Erythroblast (primary cell): Measurements from ENCODE around the gene SRGAP2C.
A peak's percentile ranks its signal among the peaks of the same experiment; 100 is the strongest.
"Not testable (repeated sequence)": the region's sequence is repeated elsewhere in the genome, so short reads cannot be mapped to it uniquely, and the experiment has no call there.

Experiments used
- DNase-seq, 2 experiments: peaks; one replicate each; lab custom pipeline; 2025; lab: John Stamatoyannopoulos, UW

SRGAP2C gene

DNA sequence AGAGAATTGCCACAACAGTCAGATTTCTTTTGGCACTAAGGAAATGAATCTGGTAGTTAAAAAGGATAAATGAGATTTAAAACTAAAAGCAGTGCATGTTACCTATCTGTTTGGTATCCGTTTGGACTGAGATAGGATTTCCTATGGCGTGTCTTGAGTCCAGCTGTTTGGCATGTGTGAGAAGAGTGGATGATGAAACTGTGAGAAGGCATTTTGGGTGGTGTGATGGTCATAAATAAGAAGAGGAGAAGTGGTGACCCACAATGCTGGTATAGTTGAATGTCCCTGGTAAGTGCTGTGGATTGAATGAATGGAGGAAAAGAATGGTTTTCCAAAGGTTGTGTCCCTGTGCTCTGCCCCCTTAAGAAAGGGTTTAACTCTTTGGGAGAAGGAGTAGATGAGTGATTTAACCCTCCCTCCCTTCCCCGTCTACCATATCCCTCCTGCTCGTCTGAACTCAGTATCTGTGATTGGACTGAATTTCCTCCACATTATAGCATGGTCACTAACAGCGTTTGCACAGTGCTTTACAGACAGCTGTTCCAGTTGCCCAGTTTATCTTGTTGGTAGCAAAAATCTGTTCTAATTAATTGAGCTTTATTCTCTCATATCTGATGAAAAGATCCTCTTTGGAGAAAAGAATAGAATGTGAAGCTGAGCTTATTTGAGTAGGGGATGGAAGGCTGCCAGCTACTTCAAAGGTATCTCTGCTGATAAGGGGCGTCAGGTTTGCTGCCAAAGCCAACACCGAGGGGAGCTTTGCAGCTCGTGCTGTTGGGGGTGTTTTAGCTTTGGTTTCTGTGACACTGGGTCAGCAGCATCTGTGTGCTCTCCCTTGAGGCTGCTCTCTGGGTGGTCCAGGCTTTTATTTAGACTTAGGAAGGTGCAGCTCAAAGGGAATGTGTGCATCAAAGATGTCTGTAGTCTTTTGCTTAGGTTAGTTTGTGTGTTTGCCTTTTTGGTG is 148.1 kb downstream of the SRGAP2C start:
- not testable (repeated sequence) for DNase-seq

DNA sequence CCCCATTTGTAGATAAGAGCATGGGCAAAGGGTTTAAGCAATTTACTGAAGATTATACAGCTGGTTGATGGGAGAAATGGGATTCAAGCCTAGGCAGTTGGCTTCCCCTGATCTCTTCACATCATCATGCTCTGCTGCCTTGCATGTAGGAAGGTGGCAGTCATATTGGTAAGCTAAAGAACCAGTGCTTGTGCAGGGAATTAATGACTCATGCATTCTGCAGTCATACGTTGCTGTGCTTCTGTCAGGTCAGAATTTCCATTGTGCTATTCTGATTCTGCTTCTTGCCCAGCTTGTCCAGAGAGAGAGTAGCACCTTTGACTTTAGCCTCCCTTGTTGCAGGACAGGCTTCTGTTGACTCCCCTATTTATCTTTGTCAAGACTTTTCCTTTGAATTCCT is 153.2 kb downstream of the SRGAP2C start:
- not testable (repeated sequence) for DNase-seq

DNA sequence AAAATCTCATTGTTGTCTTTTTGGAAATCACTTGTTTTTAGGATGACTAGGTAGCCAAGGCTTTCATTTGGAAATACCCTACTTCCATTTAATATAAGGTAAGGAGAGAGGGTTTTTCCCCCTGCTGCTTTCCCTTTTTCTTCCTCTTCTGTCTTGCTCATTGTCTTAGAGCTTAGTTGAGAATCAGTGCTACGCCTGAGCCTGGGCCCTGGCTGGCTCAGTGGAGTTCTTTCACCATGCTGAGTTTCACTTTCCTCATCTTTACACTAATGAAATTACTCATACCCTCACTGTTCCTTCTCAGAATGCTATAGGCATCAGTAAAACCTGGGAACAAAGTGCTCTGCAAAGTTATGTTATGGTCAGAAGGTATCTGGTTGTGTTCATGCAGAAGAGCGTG is 154.8 kb downstream of the SRGAP2C start:
- DNase-seq = not testable (repeated sequence)

DNA sequence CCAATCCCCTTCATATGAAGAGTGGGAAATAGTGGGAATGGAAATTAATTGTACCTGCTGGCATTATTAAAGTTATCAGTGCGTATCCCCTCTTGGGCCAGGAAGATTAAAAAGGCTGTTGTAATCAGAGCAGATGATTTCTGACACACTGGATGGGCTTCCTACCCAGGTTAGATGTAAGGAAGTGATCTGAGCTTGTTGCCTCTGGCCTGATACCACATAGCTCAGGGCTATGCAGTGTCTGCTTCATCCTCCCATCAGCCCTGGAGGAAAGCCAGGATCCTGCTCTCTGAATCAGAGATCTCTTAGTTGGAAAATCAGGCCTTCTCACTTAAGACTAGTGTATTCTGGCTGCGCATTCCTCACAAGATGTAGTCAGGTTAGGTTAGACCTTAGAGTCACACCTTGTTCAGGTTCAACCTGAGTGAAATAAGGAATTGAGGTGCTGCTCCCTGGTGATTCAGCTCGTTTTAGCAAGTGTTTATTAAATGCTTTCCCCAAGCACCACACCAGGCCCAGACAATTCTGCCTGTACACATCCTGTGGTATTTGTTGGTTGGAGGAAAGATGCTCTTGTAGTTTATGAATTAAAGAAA is 158.6 kb downstream of the SRGAP2C start:
- not testable (repeated sequence) for DNase-seq

DNA sequence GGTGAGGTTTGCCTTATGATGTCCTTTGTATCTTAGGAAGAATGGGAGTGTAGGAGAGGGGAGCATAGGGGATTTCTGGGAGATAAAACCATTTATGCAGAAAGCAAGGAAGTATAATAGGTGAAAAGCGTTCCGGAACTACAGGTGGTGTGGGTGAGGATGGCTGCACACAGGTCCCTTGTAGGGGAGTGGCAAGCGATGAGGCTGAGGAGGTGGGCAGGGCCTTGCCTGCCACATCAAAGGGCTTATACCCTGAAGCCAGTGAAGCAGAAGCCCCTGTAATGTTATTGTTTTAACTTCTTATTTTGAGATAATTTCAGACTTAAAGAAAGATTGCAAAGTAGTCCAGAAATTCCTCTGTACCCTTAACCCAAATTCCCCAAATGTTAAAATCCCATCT is 159.6 kb downstream of the SRGAP2C start:
- not testable (repeated sequence) for DNase-seq

DNA sequence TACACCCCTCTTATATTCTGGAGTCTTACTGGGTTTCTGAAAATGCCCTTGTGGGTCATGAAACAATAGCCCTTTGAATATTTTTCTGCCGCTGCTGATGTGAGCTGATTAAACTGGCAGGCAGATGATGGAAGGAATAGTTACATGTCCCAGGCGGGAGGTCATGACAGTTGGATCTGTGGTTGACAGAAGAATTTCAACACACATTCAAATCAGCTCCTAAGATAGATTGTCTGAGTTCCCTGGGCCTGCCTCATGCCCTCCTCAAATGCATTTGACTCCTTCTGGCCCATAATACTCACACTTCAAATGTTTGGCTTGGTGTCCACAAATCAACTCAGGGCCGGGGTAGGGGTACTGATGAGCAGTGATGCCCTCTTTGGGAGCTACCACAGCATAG is 161.9 kb downstream of the SRGAP2C start:
- DNase-seq = not testable (repeated sequence)

DNA sequence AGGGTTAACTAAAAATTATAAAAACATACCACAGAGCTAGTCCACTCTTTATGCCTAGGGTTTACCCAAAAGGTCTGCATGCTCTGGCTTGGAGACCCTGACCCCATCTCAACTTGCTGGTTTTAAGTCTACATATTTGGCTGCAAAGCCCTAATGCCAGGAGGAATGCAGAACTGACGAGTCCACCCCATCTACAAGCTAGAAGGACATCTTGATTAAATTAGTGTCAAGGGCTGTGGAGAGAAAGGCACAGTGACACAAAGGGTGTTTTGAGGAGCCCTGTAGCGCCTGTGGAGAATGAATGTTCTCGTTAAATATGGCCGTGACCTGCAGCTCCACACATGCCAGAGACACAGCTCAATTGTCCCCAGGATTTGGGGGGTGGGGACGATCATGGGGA is 162.7 kb downstream of the SRGAP2C start:
- DNase-seq = not testable (repeated sequence)

DNA sequence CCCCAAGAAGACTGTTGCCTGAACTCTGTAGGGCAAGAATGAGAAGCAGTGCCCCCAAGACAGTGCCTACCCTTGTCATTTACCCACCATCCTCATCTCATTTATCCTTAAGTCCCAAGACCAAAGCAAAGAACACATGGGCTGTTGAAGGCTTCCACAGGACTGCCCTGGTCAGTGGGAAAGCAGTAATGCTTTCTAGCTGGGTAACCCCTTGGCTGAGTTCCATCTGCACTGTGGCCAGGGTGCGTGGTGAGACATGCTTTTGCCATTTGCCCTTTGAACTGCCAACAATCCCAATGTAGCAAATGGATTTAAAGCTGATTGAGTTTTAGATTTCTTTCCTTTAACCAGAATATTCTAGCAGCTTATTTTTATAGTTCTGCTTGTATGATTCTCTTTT is 163.3 kb downstream of the SRGAP2C start:
- DNase-seq = not testable (repeated sequence)

DNA sequence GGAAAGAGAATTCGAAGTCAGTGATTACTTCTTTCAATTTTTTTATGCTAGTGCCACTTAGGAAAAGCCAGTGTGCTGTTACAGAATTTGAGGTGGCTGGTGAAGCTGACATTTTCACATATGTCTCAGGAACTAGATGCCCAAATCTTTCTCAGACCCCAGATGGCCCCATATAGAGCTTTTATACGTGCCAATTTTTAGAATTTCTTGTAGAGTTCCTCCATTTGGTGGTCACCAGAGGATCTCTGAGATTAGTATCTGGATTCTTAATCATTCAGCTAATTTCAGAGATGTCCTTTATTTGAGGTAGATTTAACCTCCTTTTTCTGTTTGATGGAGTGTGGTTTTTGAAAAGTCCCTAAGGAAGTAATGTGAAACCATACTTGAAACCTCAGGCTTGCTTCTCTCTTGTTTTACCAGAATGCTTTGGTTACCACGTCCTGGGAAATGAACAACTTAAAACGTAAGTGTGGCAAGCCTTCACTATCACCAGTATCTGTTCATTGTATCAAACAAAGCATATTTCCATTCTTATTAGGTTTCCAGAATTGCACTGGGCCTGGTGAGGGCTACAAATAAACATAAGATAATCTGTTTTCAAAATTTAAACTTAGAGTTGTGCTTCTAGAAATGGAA is 164.7 kb downstream of the SRGAP2C start:
- DNase-seq = not testable (repeated sequence)

DNA sequence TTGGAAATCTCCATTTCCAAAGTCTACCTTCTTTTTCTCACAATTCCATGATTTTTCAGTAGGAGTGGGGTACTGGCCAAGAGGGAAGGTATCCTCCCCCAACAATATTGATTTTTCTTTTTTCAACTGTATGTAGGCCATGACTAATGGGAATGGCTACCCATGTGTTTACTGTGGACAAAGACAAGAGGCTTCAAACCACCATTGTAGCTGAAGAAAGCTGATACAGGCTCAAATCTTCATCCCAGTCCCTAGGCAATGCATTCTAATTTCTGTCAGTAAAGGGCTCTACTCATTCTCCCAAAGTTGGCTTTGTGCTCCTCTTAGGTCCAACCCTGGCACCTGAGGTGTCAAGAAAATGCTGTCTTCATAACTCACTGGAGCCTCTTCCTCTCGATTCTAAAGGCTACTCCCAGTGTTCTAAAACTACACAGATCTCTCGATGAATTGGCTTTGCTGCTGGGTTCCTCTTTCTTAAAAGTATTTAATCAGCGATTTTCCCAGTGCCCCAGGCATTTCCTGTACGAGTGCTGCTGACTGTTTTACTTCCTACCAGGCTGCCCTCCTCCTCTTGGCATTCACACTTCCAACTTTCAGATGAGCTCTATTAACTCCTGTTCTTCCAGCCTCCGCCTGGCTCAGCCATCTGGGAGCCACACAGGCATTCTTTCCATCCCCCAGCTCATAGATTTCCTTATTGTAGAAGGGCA is 171.1 kb downstream of the SRGAP2C start:
- not testable (repeated sequence) for DNase-seq

DNA sequence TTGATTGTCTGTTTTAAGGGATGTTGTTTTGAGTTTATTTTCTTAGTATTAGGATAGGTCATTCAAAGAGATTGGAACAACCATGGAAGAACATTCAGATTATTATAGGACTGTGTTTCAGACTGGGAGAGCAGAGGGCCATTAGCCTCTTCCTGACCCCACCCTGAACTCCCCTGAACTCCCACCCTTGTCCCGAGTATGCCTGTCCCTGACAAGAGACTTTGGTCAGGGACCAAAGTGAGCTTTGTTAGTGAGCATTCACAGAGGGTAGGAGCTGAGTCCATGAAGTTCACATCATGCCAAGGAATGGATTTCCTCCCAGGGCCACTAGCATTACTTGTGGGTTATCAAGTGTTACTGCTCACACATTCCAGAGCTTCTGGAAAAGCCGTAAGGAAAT is 172.0 kb downstream of the SRGAP2C start:
- not testable (repeated sequence) for DNase-seq

DNA sequence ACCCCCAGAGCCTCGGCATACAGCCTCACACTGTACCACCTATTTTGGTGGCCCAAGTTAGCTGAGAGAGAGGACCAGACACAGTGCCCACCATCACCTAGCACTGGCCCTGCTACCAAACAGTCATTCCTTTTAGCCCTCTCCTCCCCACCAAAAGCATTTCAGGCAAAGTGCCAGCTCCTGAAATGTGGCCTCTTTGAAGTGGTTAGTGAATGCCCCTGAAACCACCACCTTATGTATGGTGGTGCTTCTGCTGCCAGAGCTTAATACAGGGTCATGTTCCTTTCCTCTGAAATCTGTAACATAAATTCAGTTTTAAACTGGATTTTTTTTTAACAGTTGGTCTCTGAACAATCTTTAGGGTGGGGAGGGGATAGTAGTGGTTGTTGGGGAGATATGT is 175.8 kb downstream of the SRGAP2C start:
- DNase-seq = not testable (repeated sequence)

DNA sequence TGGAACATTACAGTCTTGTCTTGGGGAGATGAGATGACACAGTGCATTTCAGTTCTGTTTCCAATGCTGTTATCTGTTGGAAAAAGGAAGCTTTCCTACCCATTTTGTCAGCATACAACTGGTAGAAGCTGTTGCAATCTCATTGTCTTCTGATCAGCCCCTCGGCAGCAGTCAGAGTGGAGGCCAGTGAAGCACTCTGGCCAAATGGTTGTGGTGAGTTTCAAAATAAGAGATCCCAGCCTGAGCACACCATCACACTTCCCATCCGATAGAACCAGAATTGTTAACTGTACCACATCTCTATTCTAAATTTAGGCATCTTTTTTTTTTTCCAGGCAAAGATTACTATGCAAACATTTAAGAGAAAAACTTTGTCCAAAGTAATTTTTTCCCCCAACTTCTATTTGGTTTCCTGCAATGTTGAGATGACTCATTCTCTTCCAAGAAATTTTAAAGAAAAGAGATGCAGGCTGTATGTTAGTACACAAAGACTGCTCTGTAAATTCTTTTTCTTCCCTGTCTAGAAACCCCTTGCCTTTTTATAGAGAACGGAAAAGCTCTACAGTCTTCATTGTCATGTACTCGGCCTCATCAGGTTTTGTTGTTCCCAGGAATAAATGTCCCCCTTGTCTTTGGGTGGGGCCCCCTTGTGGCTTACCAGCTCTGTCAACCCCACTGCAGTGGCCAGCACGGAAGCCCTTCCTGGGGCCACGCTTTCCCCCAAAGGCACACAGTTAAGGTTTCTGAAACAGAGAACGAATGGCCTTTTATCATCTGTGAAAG is 176.9 kb downstream of the SRGAP2C start:
- DNase-seq = not testable (repeated sequence)

DNA sequence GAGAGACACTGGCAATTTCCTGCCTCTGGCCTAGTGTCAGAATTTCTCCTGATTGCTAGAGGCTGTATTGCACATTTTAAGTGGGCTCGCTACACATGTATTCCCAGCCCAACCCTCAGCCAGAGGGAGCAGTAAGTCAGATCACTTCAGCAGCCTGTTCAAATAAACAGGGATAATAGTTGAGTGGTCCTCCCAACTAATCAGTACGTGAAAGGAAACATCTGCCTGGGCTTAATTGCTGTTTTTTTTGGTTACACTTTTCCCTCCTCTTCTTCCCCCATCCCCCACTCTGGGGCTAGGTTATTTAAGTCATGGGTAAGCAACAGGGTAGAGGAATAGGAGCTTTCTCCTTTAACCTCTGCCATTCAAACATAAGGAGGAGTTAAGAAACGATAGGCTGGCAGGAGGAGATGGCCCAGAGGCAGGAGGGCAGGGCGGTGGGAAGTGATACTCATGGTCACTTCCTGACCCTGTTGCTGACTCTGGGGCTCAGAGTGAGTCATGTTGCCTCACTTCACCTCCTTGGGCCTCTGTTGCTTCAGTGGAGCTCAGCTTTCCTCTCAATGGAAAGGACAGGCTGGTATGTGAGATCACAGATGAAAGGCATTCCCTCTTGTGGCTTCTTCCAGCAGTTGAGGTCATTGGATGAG is 177.6 kb downstream of the SRGAP2C start:
- peak; percentile 22 to 36 for DNase-seq

DNA sequence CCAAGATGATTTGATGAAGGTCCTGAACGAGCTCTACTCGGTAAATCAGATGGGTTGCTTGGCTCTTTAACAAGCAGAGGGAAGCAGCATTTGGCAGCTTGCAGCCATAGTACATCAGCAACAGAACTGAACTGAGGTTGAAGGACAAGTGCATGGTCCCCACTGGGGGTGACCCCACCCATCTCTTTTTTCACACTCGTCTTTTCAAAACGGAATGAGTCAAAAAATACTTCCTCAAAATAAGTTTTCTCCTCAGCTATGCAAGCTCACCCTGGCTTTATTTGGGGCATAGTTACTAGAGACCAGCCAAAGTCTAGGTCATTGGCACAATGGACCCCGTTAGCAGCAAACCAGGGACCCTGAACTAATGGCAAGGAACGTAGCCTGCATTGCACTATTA is 180.5 kb downstream of the SRGAP2C start:
- not testable (repeated sequence) for DNase-seq

DNA sequence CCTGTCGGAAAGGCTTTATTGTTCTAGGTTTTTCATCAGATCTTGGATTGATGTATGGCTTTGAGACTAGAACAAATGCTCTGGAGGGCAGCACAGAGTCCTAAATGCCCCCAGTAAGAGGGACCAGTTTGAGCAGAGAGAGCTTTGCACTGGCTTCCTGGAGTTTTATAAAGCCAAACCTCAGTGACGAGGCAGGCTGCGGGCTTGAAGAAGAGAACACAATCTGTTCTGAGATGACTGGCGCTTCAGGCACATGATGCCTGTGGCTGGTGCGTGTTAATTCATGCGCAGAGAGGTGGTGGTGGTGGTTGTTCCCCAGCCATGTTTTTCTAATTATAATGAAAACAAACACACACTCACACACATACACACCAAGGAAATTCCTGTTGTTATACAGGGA is 180.9 kb downstream of the SRGAP2C start:
- not testable (repeated sequence) for DNase-seq

DNA sequence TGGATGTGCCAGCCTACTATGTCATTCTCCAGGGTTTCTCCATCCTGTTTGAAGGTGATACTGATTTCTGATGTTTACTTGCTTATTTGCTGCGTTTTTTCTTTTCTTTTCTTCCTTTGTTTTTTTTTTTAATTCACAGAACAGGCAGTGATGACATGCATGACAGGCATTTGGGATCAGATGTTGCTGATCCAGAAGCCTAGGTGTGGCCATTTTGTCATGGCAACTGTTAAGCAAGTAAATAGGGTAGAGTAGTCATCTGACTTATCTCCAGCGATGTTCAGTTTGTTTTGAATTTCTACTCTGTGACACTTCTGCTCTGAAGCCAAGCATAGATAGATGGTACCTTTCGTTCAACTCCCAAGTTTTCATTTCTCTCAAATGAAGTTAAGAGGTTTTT is 181.4 kb downstream of the SRGAP2C start:
- not testable (repeated sequence) for DNase-seq

DNA sequence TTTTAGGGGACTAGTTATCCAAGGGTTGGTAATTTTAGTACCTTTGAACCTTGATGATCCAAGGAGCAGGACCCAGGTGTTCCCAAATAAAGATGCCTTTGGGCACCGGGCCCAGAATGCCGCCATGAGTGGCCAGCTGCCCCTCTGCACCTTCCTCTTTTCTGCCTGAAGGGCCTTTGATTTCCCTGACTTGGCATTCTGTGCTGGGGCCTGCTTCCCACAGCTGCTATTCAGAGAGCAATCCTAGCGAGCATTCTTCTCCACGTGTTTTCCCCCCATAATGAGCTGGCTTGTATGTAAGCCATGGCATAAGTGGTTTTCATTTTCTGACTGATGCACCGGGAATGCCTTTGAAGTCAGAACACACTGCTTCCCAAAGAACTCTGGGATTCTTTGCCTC is 184.1 kb downstream of the SRGAP2C start:
- not testable (repeated sequence) for DNase-seq

DNA sequence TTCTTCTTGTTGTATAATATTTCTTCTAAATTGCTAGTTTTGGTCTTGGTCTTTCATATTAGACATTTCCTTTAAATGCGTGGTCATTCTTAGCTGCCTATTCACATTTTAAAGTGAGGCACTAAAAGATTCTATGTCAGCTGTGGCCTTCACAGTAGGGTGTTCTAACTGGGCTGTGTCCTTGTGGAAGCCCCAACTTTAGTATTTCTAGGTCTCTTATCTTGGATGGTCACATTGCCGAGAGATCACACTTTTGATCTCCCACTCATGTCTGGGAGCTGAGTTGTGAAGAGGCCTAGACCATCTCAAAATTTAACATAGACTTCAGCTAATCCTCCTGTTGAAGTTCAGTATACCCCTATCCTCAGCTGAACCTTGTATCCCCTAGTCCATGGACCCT is 185.2 kb downstream of the SRGAP2C start:
- DNase-seq = not testable (repeated sequence)

DNA sequence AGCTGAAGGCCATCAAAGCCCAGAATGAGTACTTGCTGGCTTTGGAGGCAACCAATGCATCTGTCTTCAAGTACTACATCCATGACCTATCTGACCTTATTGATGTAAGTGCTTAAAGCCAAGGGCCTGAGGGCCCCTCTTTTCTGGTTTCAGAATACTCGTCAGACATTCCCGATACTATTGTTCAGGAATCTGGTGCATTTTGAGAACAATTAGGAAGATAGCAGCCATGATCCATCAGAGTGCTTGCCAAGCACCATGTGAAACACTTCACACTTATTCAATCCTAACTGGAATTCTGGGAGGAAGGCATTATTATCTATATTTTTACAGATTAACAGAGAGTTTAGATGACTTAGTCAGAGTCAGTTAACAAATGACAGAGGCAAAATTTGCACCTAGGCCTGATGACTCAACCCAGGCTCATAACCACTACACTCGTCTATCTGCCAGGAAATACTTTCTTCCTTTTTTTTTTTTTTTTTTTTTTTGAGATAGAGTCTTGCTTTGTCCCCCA is 190.1 kb downstream of the SRGAP2C start:
- DNase-seq = not testable (repeated sequence)
